NCI-H345 treated with DMSO at 0.1 percent for 48 hours (cell line): ENCODE measurements around the gene G6PD.
"Not testable (repeated sequence)": the region's sequence is repeated elsewhere in the genome, so short reads cannot be mapped to it uniquely, and the experiment has no call there.

Experiments used
- DNase-seq: peaks from one replicate; lab custom pipeline; 2025; ENCODE audit not compliant: unreplicated experiment; lab: John Stamatoyannopoulos, UW

The G6PD gene

GRCh38 chrX:154546354-154547244 lies at the start of gene G6PD:
Gene G6PD (minus strand): TSS chrX:154546846. CDS start chrX:154546155, 691 bp downstream.
- DNase-seq = peak; percentile 53

GRCh38 chrX:154595559-154596249 lies 49.1 kb upstream of the G6PD start:
- DNase-seq = no peak

GRCh38 chrX:154594491-154594890 lies 47.8 kb upstream of the G6PD start:
- no peak for DNase-seq

GRCh38 chrX:154593201-154593600 lies 46.6 kb upstream of the G6PD start:
- DNase-seq = no peak

- DNase-seq = no peak
These were observed 45.9 kb upstream of the G6PD start for GRCh38 chrX:154592505-154592904.

GRCh38 chrX:154590415-154590814 lies 43.8 kb upstream of the G6PD start:
- not testable (repeated sequence) for DNase-seq

GRCh38 chrX:154584585-154585183 lies 38.0 kb upstream of the G6PD start, which contains the start of gene CTAG1A:
Gene CTAG1A (plus strand): TSS chrX:154585133. CDS start chrX:154585207, 74 bp downstream.
- not testable (repeated sequence) for DNase-seq

GRCh38 chrX:154582994-154583393 lies 36.3 kb upstream of the G6PD start:
- not testable (repeated sequence) for DNase-seq

GRCh38 chrX:154575076-154575475 lies 28.4 kb upstream of the G6PD start:
- not testable (repeated sequence) for DNase-seq

GRCh38 chrX:154573061-154573460 lies 26.4 kb upstream of the G6PD start:
- DNase-seq = not testable (repeated sequence)

- DNase-seq = not testable (repeated sequence)
These were observed 23.7 kb upstream of the G6PD start for GRCh38 chrX:154570361-154570760.

GRCh38 chrX:154562295-154562694 lies 15.6 kb upstream of the G6PD start:
- DNase-seq = not testable (repeated sequence)

- DNase-seq = not testable (repeated sequence)
These were observed 13.7 kb upstream of the G6PD start for GRCh38 chrX:154560326-154560725.

GRCh38 chrX:154558896-154559295 lies 12.2 kb upstream of the G6PD start:
- not testable (repeated sequence) for DNase-seq

GRCh38 chrX:154558060-154558690 lies 11.5 kb upstream of the G6PD start:
- DNase-seq = not testable (repeated sequence)

- not testable (repeated sequence) for DNase-seq
These were observed 5.6 kb upstream of the G6PD start for GRCh38 chrX:154552112-154552806.

GRCh38 chrX:154549766-154550165 lies 3.1 kb upstream of the G6PD start:
- no peak for DNase-seq

- DNase-seq = no peak
These were observed 1.3 kb upstream of the G6PD start for GRCh38 chrX:154548028-154548316.

- DNase-seq = peak; percentile 70
These were observed 790 bp upstream of the G6PD start, which contains the start of gene IKBKG for GRCh38 chrX:154547245-154548027. Gene IKBKG (plus strand): TSS chrX:154547620. CDS start chrX:154552003, 4,383 bp downstream.
